Stimulated activated CD4-positive, alpha-beta T cell treated with anti-CD3 and anti-CD28 coated beads, TNF-alpha, amount 100 ng/mL, for 24 hours (primary cell): ENCODE measurements around the gene NKD1.

Experiments
- DNase-seq, 3 experiments: peaks; one replicate each; pipeline ENCODE4 v3.0.0-alpha.2; 2020; ENCODE audit warnings: low read depth in 3 of 3

NKD1 gene

GRCh38 chr16:50599494-50599893 lies 51.3 kb downstream of the NKD1 start:
- DNase-seq, result no peak

GRCh38 chr16:50600582-50601283 lies 52.5 kb downstream of the NKD1 start:
- no peak for DNase-seq

- no peak for DNase-seq
These were observed 53.1 kb downstream of the NKD1 start for GRCh38 chr16:50601341-50601740.

- no peak for DNase-seq
These were observed 53.9 kb downstream of the NKD1 start for GRCh38 chr16:50602126-50602525.

- peak in 1 of 3 experiments; percentile 28 for DNase-seq
These were observed 54.5 kb downstream of the NKD1 start for GRCh38 chr16:50602531-50603205.

- DNase-seq, result no peak
These were observed 55.2 kb downstream of the NKD1 start for GRCh38 chr16:50603206-50604064.

GRCh38 chr16:50604065-50604418 lies 55.8 kb downstream of the NKD1 start:
- DNase-seq, result no peak

- no peak for DNase-seq
These were observed 56.4 kb downstream of the NKD1 start for GRCh38 chr16:50604610-50605009.

- DNase-seq, result no peak
These were observed 57.7 kb downstream of the NKD1 start for GRCh38 chr16:50605733-50606430.

- no peak for DNase-seq
These were observed 58.3 kb downstream of the NKD1 start for GRCh38 chr16:50606431-50607050.

- DNase-seq, result no peak
These were observed 58.8 kb downstream of the NKD1 start for GRCh38 chr16:50607051-50607431.

- DNase-seq, result no peak
These were observed 59.3 kb downstream of the NKD1 start for GRCh38 chr16:50607447-50607846.

- no peak for DNase-seq
These were observed 59.9 kb downstream of the NKD1 start for GRCh38 chr16:50607970-50608557.

- no peak for DNase-seq
These were observed 60.9 kb downstream of the NKD1 start for GRCh38 chr16:50609049-50609448.

- no peak for DNase-seq
These were observed 61.3 kb downstream of the NKD1 start for GRCh38 chr16:50609471-50609870.

GRCh38 chr16:50610331-50611262 lies 62.4 kb downstream of the NKD1 start:
- DNase-seq, result no peak

- DNase-seq, result no peak
These were observed 63.2 kb downstream of the NKD1 start for GRCh38 chr16:50611332-50611934.

GRCh38 chr16:50611995-50612848 lies 64.0 kb downstream of the NKD1 start:
- no peak for DNase-seq

- DNase-seq, result no peak
These were observed 64.6 kb downstream of the NKD1 start for GRCh38 chr16:50612849-50613198.
